Ecto neural progenitor cell (in vitro differentiated cells): ENCODE results near the gene ARID5A.

Source experiments
- DNase-seq: peaks from one replicate; pipeline ENCODE4 v3.0.0-alpha.2; 2018; ENCODE audit warnings: low spot score

The ARID5A gene

GRCh38 chr2:96601382-96602292 lies 65.1 kb downstream of the ARID5A start:
- DNase-seq: no peak
